ENCODE measurements around the gene LOXL1. TPM values are rescaled to one million over a fixed set of nuclear protein-coding genes. Genes with fewer than 3 reads are reported as not detected.

LOXL1 gene
- total and polyA plus RNA-seq, 2 donors (not counting 1 experiment from before 2014, with no cell fraction given), result 65.6 to 163 TPM

DNA sequence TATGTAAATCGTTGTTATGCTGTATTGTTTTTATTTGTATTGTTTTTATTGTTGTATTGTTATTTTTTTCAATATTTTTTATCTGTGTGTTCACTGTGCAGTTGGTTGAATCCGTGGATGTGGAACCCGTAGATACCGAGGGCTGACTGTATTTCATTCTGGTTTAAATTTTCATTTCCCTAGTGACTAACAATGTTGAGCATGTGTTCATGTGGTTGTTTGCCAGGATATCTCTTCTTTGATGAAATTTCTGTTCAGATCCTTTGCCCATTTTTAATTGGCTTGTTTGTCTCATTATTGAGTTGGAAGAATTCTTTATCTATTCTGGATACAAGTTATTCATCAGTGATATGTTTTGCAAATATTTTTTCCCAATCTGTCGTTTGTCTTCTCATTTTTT lies 36.2 kb downstream of the LOXL1 start:
- DNase-seq (ENCODE audit: low read depth in 2 of 2), result no peak
- no peak overlapping the region for H3K4me2 ChIP-seq (ENCODE audit: extremely low read depth, insufficient read depth, low read length)
- no peak overlapping the region for H3K4me3 ChIP-seq (replicated peaks in 1 of 4; ENCODE audit: control extremely low read depth in 1 of 4, insufficient read depth in 1 of 4, low read depth in 3 of 4, low read length in 4 of 4)
- TF ChIP-seq, protein P1, sequence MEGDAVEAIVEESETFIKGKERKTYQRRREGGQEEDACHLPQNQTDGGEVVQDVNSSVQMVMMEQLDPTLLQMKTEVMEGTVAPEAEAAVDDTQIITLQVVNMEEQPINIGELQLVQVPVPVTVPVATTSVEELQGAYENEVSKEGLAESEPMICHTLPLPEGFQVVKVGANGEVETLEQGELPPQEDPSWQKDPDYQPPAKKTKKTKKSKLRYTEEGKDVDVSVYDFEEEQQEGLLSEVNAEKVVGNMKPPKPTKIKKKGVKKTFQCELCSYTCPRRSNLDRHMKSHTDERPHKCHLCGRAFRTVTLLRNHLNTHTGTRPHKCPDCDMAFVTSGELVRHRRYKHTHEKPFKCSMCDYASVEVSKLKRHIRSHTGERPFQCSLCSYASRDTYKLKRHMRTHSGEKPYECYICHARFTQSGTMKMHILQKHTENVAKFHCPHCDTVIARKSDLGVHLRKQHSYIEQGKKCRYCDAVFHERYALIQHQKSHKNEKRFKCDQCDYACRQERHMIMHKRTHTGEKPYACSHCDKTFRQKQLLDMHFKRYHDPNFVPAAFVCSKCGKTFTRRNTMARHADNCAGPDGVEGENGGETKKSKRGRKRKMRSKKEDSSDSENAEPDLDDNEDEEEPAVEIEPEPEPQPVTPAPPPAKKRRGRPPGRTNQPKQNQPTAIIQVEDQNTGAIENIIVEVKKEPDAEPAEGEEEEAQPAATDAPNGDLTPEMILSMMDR (conservative IDR thresholded peaks at IDR 0.05 in 1 of 2, IDR thresholded peaks at IDR 0.05 in 1 of 2; ENCODE audit: low read depth in 1 of 2, low read length in 2 of 2), result no peak
- no peak for TF ChIP-seq EZH2 (IDR thresholded peaks at IDR 0.05; ENCODE audit: low read length, missing control alignments)
- H3K27me3 ChIP-seq (ENCODE audit: control insufficient read depth, insufficient read depth, low read length), result no peaks in the 10 kb centered on the region
- H4K20me1 ChIP-seq (ENCODE audit: control insufficient read depth, extremely low read depth, insufficient read depth, low read length), result no peaks in the 10 kb centered on the region
- no peak overlapping the region for H2AFZ ChIP-seq (ENCODE audit: low read length)
- H3K36me3 ChIP-seq (ENCODE audit: control insufficient read depth, insufficient read depth, low read length), result no peaks in the 10 kb centered on the region
- H3K9ac ChIP-seq (ENCODE audit: insufficient read depth, low read length), result no peak overlapping the region
- H3K27ac ChIP-seq (ENCODE audit: insufficient read depth, low read length), result no peak overlapping the region
- H3K9me3 ChIP-seq (ENCODE audit: control insufficient read depth, insufficient read depth, low read depth, low read length), result no peaks in the 10 kb centered on the region
- no peaks in the 10 kb centered on the region for H3K79me2 ChIP-seq (ENCODE audit: control insufficient read depth, insufficient read depth, low read length)
- peaks cover 10% of the 10 kb centered on the region for H3K4me1 ChIP-seq (ENCODE audit: control insufficient read depth, extremely low read depth, insufficient read depth, low read length)

DNA sequence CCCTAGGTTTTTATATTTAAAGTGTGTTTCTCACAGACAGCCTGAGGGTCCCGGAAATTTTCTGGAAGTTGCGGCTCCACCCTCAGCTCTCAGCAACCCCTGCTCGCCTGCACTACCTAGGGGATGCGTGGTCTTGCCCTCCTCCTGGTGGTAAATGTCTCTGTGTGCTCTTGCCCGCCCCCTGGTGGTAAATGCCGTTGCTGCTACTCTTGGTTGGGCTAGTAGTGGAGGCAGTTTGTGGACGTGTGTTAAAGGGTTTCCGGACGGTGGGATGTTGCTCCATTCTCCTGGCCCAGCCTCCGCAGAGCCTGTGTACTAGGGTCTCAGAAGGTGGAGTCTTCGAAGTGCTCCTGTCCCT lies 38.5 kb downstream of the LOXL1 start:
- Histone ChIP-seq H2AFZ (ENCODE audit: low read length) (peak overlapping the region; percentile 93), H3K4me1 (ENCODE audit: control insufficient read depth, extremely low read depth, insufficient read depth, low read length) (peaks cover 8% of the 10 kb centered on the region), H3K9ac (ENCODE audit: insufficient read depth, low read length) (peak overlapping the region; percentile 7), H3K4me3 (replicated peaks in 1 of 4; ENCODE audit: control extremely low read depth in 1 of 4, insufficient read depth in 1 of 4, low read depth in 3 of 4, low read length in 4 of 4) (peak overlapping the region in 1 of 4 experiments; percentile 7), H3K36me3 (ENCODE audit: control insufficient read depth, insufficient read depth, low read length) (no peaks in the 10 kb centered on the region), H3K27ac (ENCODE audit: insufficient read depth, low read length) (peak overlapping the region; percentile 32), H4K20me1 (ENCODE audit: control insufficient read depth, extremely low read depth, insufficient read depth, low read length) (no peaks in the 10 kb centered on the region), H3K9me3 (ENCODE audit: control insufficient read depth, insufficient read depth, low read depth, low read length) (no peaks in the 10 kb centered on the region), H3K79me2 (ENCODE audit: control insufficient read depth, insufficient read depth, low read length) (no peaks in the 10 kb centered on the region), H3K27me3 (ENCODE audit: control insufficient read depth, insufficient read depth, low read length) (no peaks in the 10 kb centered on the region), H3K4me2 (ENCODE audit: extremely low read depth, insufficient read depth, low read length) (peak overlapping the region; percentile 44)
- TF ChIP-seq, protein P1 (conservative IDR thresholded peaks at IDR 0.05 in 1 of 2, IDR thresholded peaks at IDR 0.05 in 1 of 2; ENCODE audit: low read depth in 1 of 2, low read length in 2 of 2), result peak; percentile 92 to 99
- no peak for TF ChIP-seq EZH2 (IDR thresholded peaks at IDR 0.05; ENCODE audit: low read length, missing control alignments)
- DNase-seq (ENCODE audit: low read depth in 2 of 2), result peak; percentile 60 to 74

DNA sequence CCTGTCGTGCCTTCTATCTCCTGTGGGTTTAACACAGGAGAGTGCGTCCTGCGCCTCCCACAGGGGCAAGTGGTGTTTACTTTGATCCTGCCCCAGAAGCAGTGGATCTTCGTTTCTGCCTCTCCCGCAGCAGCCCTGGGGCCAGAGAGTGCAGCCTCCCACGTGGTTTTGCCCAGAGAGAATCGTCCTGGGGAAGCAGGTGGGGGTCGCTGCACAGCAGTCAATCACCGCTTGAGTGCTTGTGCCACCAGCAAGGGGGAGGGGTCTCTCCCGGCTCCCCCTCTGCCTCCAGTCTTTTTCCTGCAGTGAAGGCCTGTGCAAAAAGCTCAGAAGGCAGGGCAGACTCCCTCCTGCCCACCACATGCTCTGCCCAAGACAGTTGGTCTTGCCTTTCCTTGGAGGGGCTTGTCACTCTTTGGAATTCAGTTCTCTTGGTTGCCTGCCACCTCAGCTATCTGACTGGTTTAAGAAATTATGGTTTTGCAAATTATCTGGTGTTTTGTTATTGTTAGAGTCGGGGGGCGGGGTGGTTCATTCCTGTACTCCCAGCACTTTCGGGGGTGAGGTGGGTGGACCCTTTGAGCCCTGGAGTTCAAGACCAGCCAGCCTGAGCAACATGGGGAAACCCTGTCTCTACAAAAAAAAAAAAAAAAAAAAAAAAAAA lies 39.0 kb downstream of the LOXL1 start:
- Histone ChIP-seq H2AFZ (ENCODE audit: low read length) (peak overlapping the region; percentile 93), H3K4me3 (replicated peaks in 1 of 4; ENCODE audit: control extremely low read depth in 1 of 4, insufficient read depth in 1 of 4, low read depth in 3 of 4, low read length in 4 of 4) (peak overlapping the region in 1 of 4 experiments; percentile 7), H3K79me2 (ENCODE audit: control insufficient read depth, insufficient read depth, low read length) (no peaks in the 10 kb centered on the region), H3K27ac (ENCODE audit: insufficient read depth, low read length) (peak overlapping the region; percentile 32), H3K9me3 (ENCODE audit: control insufficient read depth, insufficient read depth, low read depth, low read length) (no peaks in the 10 kb centered on the region), H3K4me2 (ENCODE audit: extremely low read depth, insufficient read depth, low read length) (peak overlapping the region; percentile 44), H3K4me1 (ENCODE audit: control insufficient read depth, extremely low read depth, insufficient read depth, low read length) (peaks cover 8% of the 10 kb centered on the region), H3K9ac (ENCODE audit: insufficient read depth, low read length) (peak overlapping the region; percentile 7), H4K20me1 (ENCODE audit: control insufficient read depth, extremely low read depth, insufficient read depth, low read length) (no peaks in the 10 kb centered on the region), H3K27me3 (ENCODE audit: control insufficient read depth, insufficient read depth, low read length) (no peaks in the 10 kb centered on the region), H3K36me3 (ENCODE audit: control insufficient read depth, insufficient read depth, low read length) (no peaks in the 10 kb centered on the region)
- no peak for DNase-seq (ENCODE audit: low read depth in 2 of 2)
- TF ChIP-seq EZH2 (IDR thresholded peaks at IDR 0.05; ENCODE audit: low read length, missing control alignments), result no peak
- TF ChIP-seq, protein P1 (conservative IDR thresholded peaks at IDR 0.05 in 1 of 2, IDR thresholded peaks at IDR 0.05 in 1 of 2; ENCODE audit: low read depth in 1 of 2, low read length in 2 of 2), result no peak
